ENCODE measurements around the gene TMEM59.
"Not testable (repeated sequence)": the region's sequence is repeated elsewhere in the genome, so short reads cannot be mapped to it uniquely, and the experiment has no call there.

The TMEM59 gene

DNA sequence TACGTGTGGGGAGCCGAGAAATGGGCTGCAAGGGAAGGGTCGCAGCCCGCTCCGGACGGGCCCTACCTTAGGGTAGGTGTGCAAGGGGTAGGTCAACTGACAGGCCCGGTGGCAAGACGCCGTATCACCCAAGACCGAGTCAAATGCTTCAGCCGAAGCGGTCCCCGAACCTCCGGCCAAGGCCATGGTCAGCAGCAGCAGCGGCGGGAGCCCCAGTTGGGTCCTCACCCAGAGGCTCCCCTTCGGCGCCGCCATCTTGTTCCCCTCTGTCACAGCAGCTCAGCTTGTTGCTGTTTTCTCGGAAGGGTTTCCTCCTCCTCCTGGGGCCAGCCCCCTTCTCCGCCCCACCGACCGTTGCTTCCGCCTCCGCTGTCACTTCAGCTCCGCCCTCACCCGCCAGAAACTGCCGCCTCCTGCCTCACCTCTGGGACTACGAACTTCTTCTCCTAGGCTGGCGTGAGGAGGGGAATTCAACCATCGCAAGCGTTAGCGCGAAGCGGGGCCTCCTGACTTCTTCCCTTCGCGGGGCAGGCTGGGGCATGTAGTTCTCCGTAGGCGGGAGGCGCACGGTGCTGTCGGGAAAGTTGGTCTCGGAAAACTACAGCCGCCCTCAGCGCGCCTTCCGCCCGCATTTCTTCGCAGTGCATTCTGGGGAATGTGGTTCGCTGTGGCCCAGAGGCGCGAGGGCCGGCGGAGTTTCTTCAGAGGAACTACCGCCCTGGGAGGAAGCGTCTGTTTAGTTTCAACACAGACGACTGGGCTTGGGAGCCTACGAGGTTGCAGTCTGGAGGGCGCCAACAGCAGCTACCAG is at the start of gene TMEM59, which contains the start of gene TCEANC2:
Gene TMEM59 (minus strand): TSS at position 271 of the 811 bp plus-strand sequence. CDS start 16 bp downstream, at position 255.
Gene TCEANC2 (plus strand): TSS at position 675 of the 811 bp plus-strand sequence. CDS start 815 bp downstream, outside the sequence.
- peak; percentile 93 for DNase-seq

DNA sequence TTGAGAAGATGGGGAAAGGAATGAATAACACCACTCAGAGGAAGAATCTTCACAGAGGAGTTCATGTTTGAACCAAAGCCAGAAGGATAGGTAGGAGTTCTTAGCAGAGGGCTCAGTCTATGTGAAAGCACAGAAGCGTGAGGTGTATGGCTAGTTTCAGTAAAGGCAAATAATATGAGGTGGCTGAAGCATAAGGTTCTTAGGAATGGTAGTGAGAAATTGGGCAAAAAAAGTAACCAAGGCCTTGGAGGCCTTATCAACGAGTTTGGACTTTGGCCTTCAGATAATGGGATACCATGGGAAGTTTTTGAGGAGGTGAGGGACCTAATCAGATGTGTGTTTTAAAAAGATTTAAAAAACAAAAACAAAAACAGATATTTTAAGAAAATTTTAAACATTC is 47.5 kb upstream of the TMEM59 start:
- no peak for DNase-seq

- DNase-seq = no peak
Measured at GRCh38 chr1:54099061-54099610, 46.1 kb upstream of the TMEM59 start.

- no peak for DNase-seq
Measured at GRCh38 chr1:54096877-54097240, 43.9 kb upstream of the TMEM59 start.

DNA sequence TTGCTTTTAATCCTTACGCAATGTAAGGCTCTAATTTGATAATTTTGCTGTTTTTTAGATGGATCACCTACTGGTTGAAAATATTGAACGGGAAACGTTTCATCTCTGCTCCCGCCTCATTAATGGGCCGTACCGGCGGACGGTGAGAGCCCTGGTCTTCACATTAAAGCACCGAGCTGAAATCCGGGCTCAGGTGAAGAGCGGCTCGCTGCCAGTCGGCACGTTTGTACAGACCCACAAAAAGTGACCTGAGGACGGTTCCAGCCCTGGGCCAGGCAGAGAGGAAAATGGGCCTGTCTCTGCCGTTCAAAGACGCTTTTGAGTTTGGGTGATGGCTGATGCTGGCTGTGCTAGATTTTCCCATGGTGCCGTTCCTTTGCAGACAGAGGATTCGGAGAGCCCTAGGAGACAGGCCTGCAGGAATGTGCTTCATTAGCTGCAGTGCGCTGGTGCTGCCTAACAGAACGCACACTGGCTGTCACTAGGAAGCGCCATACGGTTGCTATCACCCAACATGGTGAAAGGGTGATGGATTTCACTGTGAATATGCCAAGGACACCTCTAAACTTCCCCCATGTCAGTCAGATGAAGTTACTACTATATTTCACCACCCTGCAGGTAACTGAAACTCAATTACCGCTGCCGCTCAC is 43.3 kb upstream of the TMEM59 start:
- no peak for DNase-seq

- DNase-seq = no peak
Measured at GRCh38 chr1:54095546-54096226, 42.7 kb upstream of the TMEM59 start.

DNA sequence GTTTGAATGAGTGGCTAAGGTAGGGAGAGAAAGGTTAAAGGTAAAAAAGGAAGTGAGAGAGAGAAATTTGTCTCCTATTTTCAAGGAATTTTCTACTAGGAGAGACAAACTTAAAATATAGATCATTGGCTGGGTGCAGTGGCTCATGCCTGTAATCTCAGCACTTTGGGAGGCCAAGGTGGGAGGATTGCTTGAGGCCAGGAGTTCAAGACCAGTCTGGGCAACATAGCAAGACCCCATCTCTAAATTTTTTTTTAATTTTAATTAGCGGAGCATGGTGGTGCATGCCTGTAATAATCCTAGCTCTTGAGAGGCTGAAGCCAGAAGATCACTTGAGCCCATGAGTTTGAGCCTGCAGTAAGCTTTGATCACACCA is 41.7 kb upstream of the TMEM59 start:
- not testable (repeated sequence) for DNase-seq

DNA sequence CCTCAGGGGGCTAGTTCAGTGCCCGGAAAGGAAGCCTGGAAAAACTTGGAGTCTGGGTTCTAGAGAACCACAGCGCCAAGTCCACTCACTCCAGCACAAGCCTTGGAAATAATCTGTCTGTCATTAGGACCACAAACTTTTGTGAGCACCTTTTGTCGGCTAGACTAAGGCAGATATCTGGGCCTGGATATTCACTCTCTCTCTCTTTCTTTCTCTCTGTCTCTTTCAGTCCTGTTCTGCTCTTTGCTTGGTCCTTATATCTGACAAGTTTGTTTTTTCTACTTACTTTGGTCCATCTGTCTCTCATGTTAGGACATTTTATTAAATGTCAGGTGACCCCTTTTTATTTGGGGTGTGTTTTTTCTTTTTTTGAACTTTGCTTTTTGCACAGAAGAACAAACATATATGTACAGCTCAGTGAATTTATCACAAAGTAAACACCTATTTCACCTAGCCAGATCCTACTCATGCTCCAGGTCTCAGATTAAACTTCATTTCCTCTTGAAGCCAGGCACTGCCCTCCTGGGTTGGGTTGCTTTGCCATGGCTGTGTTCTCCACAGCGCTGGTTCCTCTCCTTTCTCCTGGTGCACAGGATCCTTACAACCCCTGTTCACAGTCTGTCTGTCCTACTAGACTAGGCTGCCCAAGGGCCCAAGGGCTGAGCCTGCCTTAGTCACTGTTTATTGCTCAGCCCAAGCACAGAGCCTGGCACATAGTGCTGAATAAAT is 41.2 kb upstream of the TMEM59 start:
- no peak for DNase-seq

GRCh38 chr1:54091666-54092065 is 38.7 kb upstream of the TMEM59 start:
- no peak for DNase-seq

- DNase-seq = no peak
Measured at GRCh38 chr1:54088385-54088784, 35.4 kb upstream of the TMEM59 start.

- no peak for DNase-seq
Measured at GRCh38 chr1:54086754-54087153, 33.8 kb upstream of the TMEM59 start.

DNA sequence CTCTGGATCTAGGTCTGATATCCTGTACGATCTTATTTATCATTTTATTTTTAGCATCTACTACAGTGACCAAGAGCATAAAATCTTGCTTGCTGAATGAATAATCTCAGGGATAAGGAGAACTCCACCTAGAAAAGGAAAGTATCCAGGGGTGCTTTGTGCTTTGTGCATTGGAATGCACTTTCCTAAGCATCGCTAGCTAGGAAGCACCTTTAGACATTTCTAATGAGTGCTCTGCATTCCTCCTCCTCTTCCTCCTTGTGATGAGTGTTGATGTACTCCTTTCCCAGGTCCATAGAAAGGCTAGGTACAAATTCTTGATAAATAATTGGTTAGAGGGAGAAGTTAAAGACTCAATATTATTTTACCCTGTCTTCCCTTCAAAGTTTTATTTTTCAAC is 31.8 kb upstream of the TMEM59 start:
- DNase-seq = no peak

GRCh38 chr1:54081306-54082270 is 28.6 kb upstream of the TMEM59 start:
- DNase-seq = peak; percentile 31

GRCh38 chr1:54080598-54081049 is 27.6 kb upstream of the TMEM59 start:
- DNase-seq = no peak

GRCh38 chr1:54077359-54077758 is 24.4 kb upstream of the TMEM59 start:
- DNase-seq = no peak

GRCh38 chr1:54070171-54070837 is 17.3 kb upstream of the TMEM59 start:
- DNase-seq = no peak

DNA sequence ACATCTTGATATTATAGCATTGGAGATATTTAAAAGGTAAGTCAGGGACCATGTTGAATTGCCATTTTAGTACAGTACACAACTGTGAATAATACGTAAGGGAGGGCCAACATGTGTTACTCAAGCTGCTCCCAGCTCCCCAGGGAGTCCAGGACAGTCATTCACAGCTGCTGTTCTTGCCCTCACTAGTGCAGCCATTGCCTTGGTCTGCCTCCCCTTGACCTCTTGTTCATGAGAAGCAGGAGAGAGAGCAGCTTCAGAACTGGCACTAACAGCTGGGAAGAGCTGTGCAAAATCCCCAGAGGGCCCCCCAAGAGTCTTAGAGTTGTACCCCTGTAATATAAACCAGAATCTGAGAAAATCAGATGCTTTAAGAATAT is 16.8 kb upstream of the TMEM59 start:
- DNase-seq = no peak

- DNase-seq = no peak
Measured at GRCh38 chr1:54064299-54064698, 11.3 kb upstream of the TMEM59 start.

DNA sequence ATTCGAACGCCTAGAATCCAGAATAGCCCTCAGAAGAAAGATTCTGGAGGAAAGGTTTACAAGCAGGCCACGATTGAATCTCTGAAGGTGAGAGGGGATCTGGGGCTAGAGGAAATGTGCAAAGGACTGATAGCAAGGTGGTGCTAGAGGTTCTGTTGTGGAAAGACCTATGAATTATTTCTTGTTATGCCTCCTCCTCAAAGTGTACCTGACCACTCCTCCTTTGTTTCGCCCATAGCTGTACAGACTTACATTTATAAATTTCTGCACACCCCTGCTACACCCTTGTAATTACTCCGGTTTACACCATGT is 1.4 kb upstream of the TMEM59 start:
- no peak for DNase-seq

DNA sequence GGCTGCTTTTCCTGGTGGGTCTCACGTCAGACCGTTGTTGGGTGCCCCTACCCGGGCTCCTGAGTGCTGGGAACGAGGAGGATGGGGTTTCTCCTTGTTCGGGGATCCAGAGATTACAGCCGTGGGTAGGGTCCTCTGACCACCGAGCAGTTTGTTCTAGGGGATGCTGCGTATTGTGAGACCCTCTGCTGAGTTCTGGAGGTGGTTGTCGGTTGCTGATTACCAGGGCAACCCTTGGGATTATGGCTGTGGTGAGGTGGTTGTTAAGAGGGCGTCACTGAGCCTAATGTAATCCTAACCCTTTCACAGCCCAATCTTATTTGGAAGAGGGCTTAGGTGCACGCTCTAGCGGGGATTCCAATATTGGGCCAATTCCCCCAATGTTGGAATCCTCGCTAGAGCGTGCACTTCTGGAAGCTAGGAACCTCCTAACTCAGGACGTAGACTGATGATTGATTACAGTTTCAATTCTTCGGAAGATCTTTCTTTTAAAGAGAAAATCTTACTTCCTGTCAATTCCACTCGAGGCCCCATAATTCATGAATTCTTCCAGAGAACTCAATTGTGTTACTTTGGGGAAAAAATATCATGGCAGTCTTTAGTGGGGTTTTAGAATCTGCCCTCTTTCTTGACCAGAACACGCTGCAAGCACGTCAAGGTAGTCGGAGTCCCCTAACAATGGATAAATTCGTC is 887 bp upstream of the TMEM59 start:
- no peak for DNase-seq
